SK-N-SH (cell line): ENCODE measurements around the gene BANF1. TPM values are rescaled to one million over a fixed set of nuclear protein-coding genes. Genes with fewer than 3 reads are reported as not detected.
A peak's percentile ranks its signal among the peaks of the same experiment; 100 is the strongest.

Experiments used
- CTCF ChIA-PET: fragments of 300-600, 350-600 bp; formaldehyde crosslinking; extraction: SDS; loops from one replicate; lab custom pipeline; 2021; lab: Yijun Ruan, JAX
- POLR2A ChIA-PET: fragments of 350-600 bp; sonication (Branson Sonifier 250); formaldehyde crosslinking; extraction: SDS; loops from one replicate; lab custom pipeline; 2020; ENCODE audit warnings: antibody characterized with exemption, inconsistent platforms; lab: Yijun Ruan, JAX
- DNase-seq: peaks from one replicate; pipeline ENCODE4 v3.0.0; 2012
- H2AFZ ChIP-seq: fragments of 200-600 bp; sonication (generic); 2 replicates; pipeline ENCODE4 v1.8.1; 2016; ENCODE audit warnings: antibody characterized with exemption, mild to moderate bottlenecking, low read depth
- H3F3A ChIP-seq: fragments of 200-600 bp; sonication (generic); replicated peaks from 2 replicates; pipeline ENCODE3; 2016; ENCODE audit warnings: antibody characterized with exemption, mild to moderate bottlenecking; ENCODE audit not compliant: insufficient read depth
- H3K27ac ChIP-seq, 2 experiments: fragments of 200-500 bp in 1 of 2; fragments of 200-600 bp in 1 of 2; sonication (Bioruptor generic) in 1 of 2; sonication (generic), shearing (Covaris generic) in 1 of 2; 2 replicates each; pipeline versions ENCODE4 v1.5.1 to v1.6.1; 2014 to 2016; ENCODE audit warnings: low read depth in 2 of 2, inconsistent platforms in 1 of 2, low read length in 1 of 2, mild to moderate bottlenecking in 1 of 2, mixed read lengths in 1 of 2
- H3K27me3 ChIP-seq: fragments of 200-600 bp; sonication (generic), shearing (Covaris generic); 2 replicates; pipeline ENCODE4 v1.6.1; 2016; ENCODE audit warnings: mixed run types; ENCODE audit not compliant: insufficient read depth
- H3K36me3 ChIP-seq, 2 experiments: fragments of 200-500 bp in 1 of 2; fragments of 200-600 bp in 1 of 2; sonication (Bioruptor generic) in 1 of 2; sonication (generic) in 1 of 2; replicated peaks in 1 of 2; 2 replicates each; pipeline versions ENCODE3 to v1.5.1; 2014 to 2016; ENCODE audit warnings: low read length in 1 of 2, mild to moderate bottlenecking in 1 of 2; ENCODE audit not compliant: insufficient read depth in 2 of 2, control insufficient read depth in 1 of 2
- H3K4me1 ChIP-seq, 2 experiments: fragments of 200-500 bp in 1 of 2; fragments of 200-600 bp in 1 of 2; sonication (Bioruptor generic) in 1 of 2; sonication (generic), shearing (Covaris generic) in 1 of 2; 2 replicates each; pipeline versions ENCODE4 v1.5.1 to v1.6.1; 2014 to 2016; ENCODE audit warnings: low read depth in 1 of 2, low read length in 1 of 2, mixed run types in 1 of 2; ENCODE audit not compliant: insufficient read depth in 2 of 2, control insufficient read depth in 1 of 2
- H3K4me2 ChIP-seq: fragments of 200-600 bp; sonication (generic), shearing (Covaris generic); 2 replicates; pipeline ENCODE4 v1.6.1; 2017; ENCODE audit warnings: mixed run types
- H3K4me3 ChIP-seq, 2 experiments: fragments of 200-500 bp in 1 of 2; fragments of 200-600 bp in 1 of 2; sonication (Bioruptor generic) in 1 of 2; sonication (generic), shearing (Covaris generic) in 1 of 2; 2 replicates each; pipeline versions ENCODE4 v1.5.1 to v1.8.1; 2014 to 2016; ENCODE audit warnings: low read depth in 2 of 2, inconsistent platforms in 1 of 2, low read length in 1 of 2, mild to moderate bottlenecking in 1 of 2, mixed read lengths in 1 of 2, moderate library complexity in 1 of 2
- H3K79me2 ChIP-seq: fragments of 200-600 bp; sonication (generic); 2 replicates; pipeline ENCODE4 v1.8.1; 2017; ENCODE audit warnings: mild to moderate bottlenecking; ENCODE audit not compliant: insufficient read depth
- H3K9ac ChIP-seq: fragments of 200-600 bp; sonication (generic); 2 replicates; pipeline ENCODE4 v1.6.1; 2017; ENCODE audit warnings: mixed run types
- H3K9me2 ChIP-seq: fragments of 200-600 bp; sonication (generic); 2 replicates; pipeline ENCODE4 v1.6.1; 2017; ENCODE audit warnings: mixed run types
- H3K9me3 ChIP-seq: fragments of 200-600 bp; sonication (generic); 2 replicates; pipeline ENCODE4 v1.6.1; 2017; ENCODE audit warnings: mixed run types, mild to moderate bottlenecking, moderate library complexity
- H4K20me1 ChIP-seq: fragments of 200-600 bp; sonication (generic); 2 replicates; pipeline ENCODE4 v1.6.1; 2017; ENCODE audit warnings: mild to moderate bottlenecking, mixed run types; ENCODE audit not compliant: insufficient read depth
- CTCF ChIP-seq: fragments of 200-600 bp; sonication (generic); IDR thresholded peaks from 2 replicates; pipeline ENCODE4 v1.6.1; 2017; ENCODE audit warnings: antibody characterized with exemption, mild to moderate bottlenecking, moderate library complexity
- ELF1 ChIP-seq: IDR thresholded peaks from 2 replicates; pipeline ENCODE4 v1.4.0; 2012
- EP300 ChIP-seq, 2 experiments: IDR thresholded peaks; 2 replicates each; pipeline versions ENCODE4 v1.4.0 to v1.6.1; 2012; ENCODE audit warnings: borderline replicate concordance in 1 of 2, low read depth in 1 of 2, low read length in 1 of 2
- EZH2phosphoT487 ChIP-seq: fragments of 200-600 bp; sonication (generic); IDR thresholded peaks from 2 replicates; pipeline ENCODE4 v1.6.1; 2017; ENCODE audit warnings: low read depth, mixed run types, mild to moderate bottlenecking, antibody characterized with exemption, moderate library complexity, borderline replicate concordance
- FOXJ3 ChIP-seq: sonication (generic); formaldehyde crosslinking; IDR thresholded peaks from 2 replicates; pipeline ENCODE4 v1.5.1; 2020; ENCODE audit warnings: mild to moderate bottlenecking, missing genetic modification reagents
- FOXM1 ChIP-seq: IDR thresholded peaks from 2 replicates; pipeline ENCODE4 v1.4.0; 2012; ENCODE audit warnings: low read depth, mild to moderate bottlenecking
- GABPA ChIP-seq: IDR thresholded peaks from 2 replicates; pipeline ENCODE4 v1.4.0; 2012; ENCODE audit warnings: low read depth, mild to moderate bottlenecking
- GATA2 ChIP-seq: sonication (generic); formaldehyde crosslinking; IDR thresholded peaks from 2 replicates; pipeline ENCODE4 v1.5.0; 2020; ENCODE audit warnings: mild to moderate bottlenecking, missing genetic modification reagents
- IRF3 ChIP-seq: fragments of 150-350 bp; IDR thresholded peaks from 2 replicates; pipeline ENCODE4 v1.6.1; 2016; ENCODE audit warnings: mild to moderate bottlenecking, low read depth, low read length
- JUND ChIP-seq: IDR thresholded peaks from 2 replicates; pipeline ENCODE4 v1.4.0; 2012
- MAX ChIP-seq: IDR thresholded peaks from 2 replicates; pipeline ENCODE4 v1.4.0; 2012; ENCODE audit warnings: low read depth
- MXI1 ChIP-seq: IDR thresholded peaks from 2 replicates; pipeline ENCODE4 v1.6.1; 2012; ENCODE audit warnings: mild to moderate bottlenecking, low read depth, low read length, improper control_type of control experiment
- NRF1 ChIP-seq: IDR thresholded peaks from 2 replicates; pipeline ENCODE4 v1.6.1; 2012; ENCODE audit warnings: low read depth, mild to moderate bottlenecking, low read length
- PBX3 ChIP-seq: IDR thresholded peaks from 2 replicates; pipeline ENCODE4; 2012
- POLR2AphosphoS5 ChIP-seq: IDR thresholded peaks from 2 replicates; pipeline ENCODE4 v1.6.1; 2012; ENCODE audit warnings: low read depth, low read length
- RAD21 ChIP-seq: IDR thresholded peaks from 2 replicates; pipeline ENCODE4 v1.6.1; 2012; ENCODE audit warnings: mild to moderate bottlenecking, low read length
- RCOR1 ChIP-seq: fragments of 150-350 bp; IDR thresholded peaks from 2 replicates; pipeline ENCODE4 v1.6.1; 2017; ENCODE audit warnings: antibody characterized with exemption, low read length
- REST ChIP-seq: IDR thresholded peaks from 2 replicates; pipeline ENCODE4 v1.6.1; 2012; ENCODE audit warnings: mild to moderate bottlenecking, low read depth, low read length, moderate library complexity
- RXRA ChIP-seq: IDR thresholded peaks from 2 replicates; pipeline ENCODE4 v1.4.0; 2012; ENCODE audit warnings: low read depth, mild to moderate bottlenecking, borderline replicate concordance
- SMC3 ChIP-seq: IDR thresholded peaks from 2 replicates; pipeline ENCODE4 v1.6.1; 2012; ENCODE audit warnings: low read depth, low read length, improper control_type of control experiment
- TEAD4 ChIP-seq: IDR thresholded peaks from 2 replicates; pipeline ENCODE4 v1.4.0; 2012; ENCODE audit warnings: mild to moderate bottlenecking, borderline replicate concordance; ENCODE audit not compliant: insufficient read depth
- USF1 ChIP-seq: IDR thresholded peaks from 2 replicates; pipeline ENCODE4 v1.4.0; 2012; ENCODE audit warnings: low read depth, borderline replicate concordance
- YY1 ChIP-seq: IDR thresholded peaks from 2 replicates; pipeline ENCODE4 v1.4.0; 2012; ENCODE audit warnings: low read depth, mild to moderate bottlenecking
- WGBS: methylation state at CpG from one replicate; pipeline ENCODE4 v1.1.6; 2017; ENCODE audit warnings: low lambda C conversion rate; 5-methylcytosine and 5-hydroxymethylcytosine counted together
- polyA plus RNA-seq, 3 experiments: library from polyadenylated mRNA; depleted of rRNA; stranded (reverse); fragments of >200 nt; gene quantifications; 2 replicates each; pipeline ENCODE4 v1.2.3, GENCODE V29; 2012

BANF1 gene
- polyA plus RNA-seq, 1 of the 3 experiments (the other 2 are of a cell fraction), result 382 TPM

- Histone ChIP-seq H3K27ac (peak within 1 kb of the TSS; percentile 91 to 96), H3K9ac (peak within 1 kb of the TSS; percentile 100), H3K4me1 (peaks cover 8 to 14% of the 10 kb centered on the region in 2 experiments; a peak in 3 of 4 replicates), H3K27me3 (no peaks in the 10 kb centered on the region), H3K79me2 (peaks cover 56% of the 10 kb centered on the region), H4K20me1 (peaks cover 9% of the 10 kb centered on the region; the same call in 1 of the 2 replicates), H3F3A (peaks cover 4% of the 10 kb centered on the region), H3K9me3 (no peaks in the 10 kb centered on the region), H3K9me2 (no peaks in the 10 kb centered on the region), H3K4me2 (peak within 1 kb of the TSS; percentile 86), H2AFZ (peak within 1 kb of the TSS; percentile 92), H3K36me3 (peaks cover 15 to 26% of the 10 kb centered on the region in 2 experiments), H3K4me3 (peak within 1 kb of the TSS; percentile 97 to 98)
- peak; percentile 99 for DNase-seq
- POLR2A ChIA-PET, result interaction anchor here (0.6 to 1.4 kb wide), 5 partner anchors 36 to 424 kb away, joined by 3 to 6 read pairs (median 4); partner anchors contain the start of genes BANF1, EIF1AD and FIBP
- WGBS, result 1% methylated on average over 61 of the region's 97 CpGs
- CTCF ChIA-PET, result interaction anchor here (0.7 to 2.1 kb wide), 11 partner anchors 18 to 250 kb away, joined by 3 to 8 read pairs (median 4); partner anchors contain the start of genes CCDC85B, FIBP and KAT5
- peak; percentile 97 for TF ChIP-seq POLR2AphosphoS5
- TF ChIP-seq CTCF, result no peak
- no peak for TF ChIP-seq RCOR1
- peak; percentile 35; the same call in 1 of the 2 replicates for TF ChIP-seq FOXM1
- peak; percentile 92 for TF ChIP-seq MAX
- TF ChIP-seq TEAD4, result 0 out of 2 replicates have a peak, but pooled peaks have one; percentile 31
- peak; percentile 79; the same call in 1 of the 2 replicates for TF ChIP-seq MXI1
- TF ChIP-seq JUND, result no peak
- no peak for TF ChIP-seq EZH2phosphoT487
- TF ChIP-seq USF1, result 0 out of 2 replicates have a peak, but pooled peaks have one; percentile 12
- peak; percentile 99 for TF ChIP-seq GABPA
- no peak for TF ChIP-seq RXRA
- no peak for TF ChIP-seq SMC3
- TF ChIP-seq EP300 (IDR thresholded peaks at IDR 0.05; ENCODE audit: borderline replicate concordance in 1 of 2, low read depth in 1 of 2, low read length in 1 of 2), result no peak
- TF ChIP-seq IRF3, result no peak
- peak; percentile 92 for TF ChIP-seq NRF1
- TF ChIP-seq ELF1, result peak; percentile 97
- peak; percentile 63; the same call in 1 of the 2 replicates for TF ChIP-seq REST
- no peak for TF ChIP-seq GATA2 (CRISPR knock-in tag)
- 0 out of 2 replicates have a peak, but pooled peaks have one; percentile 11 for TF ChIP-seq PBX3
- TF ChIP-seq RAD21, result no peak
- TF ChIP-seq YY1, result peak; percentile 88
- TF ChIP-seq FOXJ3 (CRISPR knock-in tag), result no peak
Observed at GRCh38 chr11:65961267-65962140, 40.8 kb upstream of the BANF1 start, which contains the start of gene SART1. Gene SART1 (plus strand): TSS chr11:65961734. CDS start chr11:65961781, 47 bp downstream.
